ENCODE results near the gene WDFY4.

GRCh38 chr10:48729941-48730457 is 45.3 kb downstream of the WDFY4 start:
- no peak for TF ChIP-seq MAX (IDR thresholded peaks at IDR 0.05; ENCODE audit: insufficient read depth, insufficient read length)
- no peak for TF ChIP-seq CTCF (IDR thresholded peaks at IDR 0.05; ENCODE audit: extremely low read depth in 1 of 2, insufficient read depth in 1 of 2, low read depth in 1 of 2, low read length in 2 of 2)
- no peak for TF ChIP-seq POLR2A (IDR thresholded peaks at IDR 0.05; ENCODE audit: low read depth, low read length)
- no peak for TF ChIP-seq GATA2 (IDR thresholded peaks at IDR 0.05; ENCODE audit: insufficient read depth, insufficient read length, low read depth, low read length)
- TF ChIP-seq JUN (IDR thresholded peaks at IDR 0.05; ENCODE audit: borderline replicate concordance, insufficient read depth, insufficient read length, low read depth), result no peak
- TF ChIP-seq EZH2 (IDR thresholded peaks at IDR 0.05; ENCODE audit: borderline replicate concordance, low read depth, low read length, severe bottlenecking), result no peak
- no peak for TF ChIP-seq FOS (IDR thresholded peaks at IDR 0.05; ENCODE audit: borderline replicate concordance, insufficient read depth, low read length)
